ENCODE data around the gene RNF114.

Gene RNF114

GRCh38 chr20:49889935-49890333 is 46.3 kb upstream of the RNF114 start:
- DNase-seq (ENCODE audit: insufficient read length, low spot score) (no peak), FAIRE-seq (no peak)
- no peak for TF ChIP-seq CTCF (IDR thresholded peaks at IDR 0.05; ENCODE audit: insufficient read depth, missing control alignments)

- no peak for TF ChIP-seq CTCF (IDR thresholded peaks at IDR 0.05; ENCODE audit: insufficient read depth, missing control alignments)
- FAIRE-seq (no peak), DNase-seq (ENCODE audit: insufficient read length, low spot score) (no peak)
Observed at GRCh38 chr20:49890471-49891361, 45.5 kb upstream of the RNF114 start.

- FAIRE-seq: no peak
- no peak for DNase-seq (ENCODE audit: insufficient read length, low spot score)
- no peak for TF ChIP-seq CTCF (IDR thresholded peaks at IDR 0.05; ENCODE audit: insufficient read depth, missing control alignments)
Observed at GRCh38 chr20:49891476-49892110, 44.6 kb upstream of the RNF114 start.

- FAIRE-seq: no peak
- DNase-seq (ENCODE audit: insufficient read length, low spot score): no peak
- TF ChIP-seq CTCF (IDR thresholded peaks at IDR 0.05; ENCODE audit: insufficient read depth, missing control alignments): no peak
Observed at GRCh38 chr20:49892260-49892659, 43.9 kb upstream of the RNF114 start.

- no peak for FAIRE-seq
- no peak for DNase-seq (ENCODE audit: insufficient read length, low spot score)
- no peak for TF ChIP-seq CTCF (IDR thresholded peaks at IDR 0.05; ENCODE audit: insufficient read depth, missing control alignments)
Observed at GRCh38 chr20:49892817-49893216, 43.4 kb upstream of the RNF114 start.

- FAIRE-seq (no peak), DNase-seq (ENCODE audit: insufficient read length, low spot score) (no peak)
- TF ChIP-seq CTCF (IDR thresholded peaks at IDR 0.05; ENCODE audit: insufficient read depth, missing control alignments): no peak
Observed at GRCh38 chr20:49893242-49894072, 42.7 kb upstream of the RNF114 start.
